Panc1 (cell line): Measurements from ENCODE around the gene EFR3B. TPM values are rescaled to one million over a fixed set of nuclear protein-coding genes. Genes with fewer than 3 reads are reported as not detected.

ENCODE experiments used
- ATAC-seq: fragments of 200-7000 bp; cut with Tn5 transposase; 2 replicates; pipeline ENCODE4 v1.9.1; 2020; ENCODE audit warnings: mild to moderate bottlenecking, moderate library complexity
- BruUV-seq: library from RNA; stranded (reverse); fragments of 400-500 nt; replicated peaks from 2 replicates; lab custom pipeline; 2021; lab: Mats Ljungman, UMichigan
- CTCF ChIA-PET: fragments of 300-600 bp; sonication (Branson Sonifier 250); formaldehyde crosslinking; loops from one replicate; lab custom pipeline; 2022; ENCODE audit warnings: antibody characterized with exemption; lab: Charles Lee
- POLR2A ChIA-PET: fragments of 300-600 bp; sonication (Branson Sonifier 250); formaldehyde crosslinking; loops from one replicate; lab custom pipeline; 2022; ENCODE audit warnings: antibody characterized with exemption; lab: Charles Lee
- DNase-seq: peaks from one replicate; pipeline ENCODE4 v3.0.0-alpha.2; 2010; ENCODE audit warnings: low read depth, low spot score
- H3K27ac ChIP-seq: 2 replicates; pipeline ENCODE4 v1.5.1; 2011; ENCODE audit warnings: mild to moderate bottlenecking, low read length, inconsistent platforms
- H3K27me3 ChIP-seq: fragments of 200-500 bp; sonication (Bioruptor generic); 2 replicates; pipeline ENCODE4 v1.6.0; 2014; ENCODE audit warnings: low read length, inconsistent platforms; ENCODE audit not compliant: control insufficient read depth, insufficient read depth
- H3K36me3 ChIP-seq: fragments of 200-500 bp; sonication (Bioruptor generic); 2 replicates; pipeline ENCODE4 v1.5.1; 2014; ENCODE audit warnings: inconsistent platforms, mild to moderate bottlenecking, low read length, moderate library complexity; ENCODE audit not compliant: control insufficient read depth, insufficient read depth
- H3K4me1 ChIP-seq: 2 replicates; pipeline ENCODE4 v1.5.1; 2011; ENCODE audit warnings: inconsistent platforms, mild to moderate bottlenecking, low read length, moderate library complexity; ENCODE audit not compliant: control insufficient read depth, insufficient read depth
- H3K4me3 ChIP-seq, 2 experiments: 2 replicates each; pipeline ENCODE4 v1.5.1; 2011 to 2012; ENCODE audit warnings: low read depth in 2 of 2, low read length in 2 of 2, mild to moderate bottlenecking in 2 of 2, inconsistent platforms in 1 of 2, moderate library complexity in 1 of 2
- H3K9me3 ChIP-seq: fragments of 200-500 bp; sonication (Bioruptor generic); 2 replicates; pipeline ENCODE4 v1.5.1; 2014; ENCODE audit warnings: low read depth, mild to moderate bottlenecking, inconsistent platforms, low read length, moderate library complexity; ENCODE audit not compliant: control insufficient read depth, insufficient read depth
- CTCF ChIP-seq: fragments of 450-650 bp; IDR thresholded peaks from 2 replicates; pipeline ENCODE4 v1.5.1; 2017; ENCODE audit warnings: mild to moderate bottlenecking
- POLR2AphosphoS5 ChIP-seq: IDR thresholded peaks from 2 replicates; pipeline ENCODE4 v1.6.1; 2012; ENCODE audit warnings: mild to moderate bottlenecking, low read depth, low read length, moderate library complexity
- REST ChIP-seq, 2 experiments: IDR thresholded peaks; 2 replicates each; pipeline ENCODE4 v1.6.1; 2011 to 2012; ENCODE audit warnings: low read depth in 2 of 2, control low read depth in 1 of 2, low read length in 1 of 2, mild to moderate bottlenecking in 1 of 2, moderate library complexity in 1 of 2; ENCODE audit not compliant: insufficient read depth in 1 of 2
- SIN3A ChIP-seq: IDR thresholded peaks from 2 replicates; pipeline ENCODE4 v1.6.1; 2012; ENCODE audit warnings: low read depth, mild to moderate bottlenecking, low read length, moderate library complexity, borderline replicate concordance; ENCODE audit not compliant: insufficient read depth
- TCF7L2 ChIP-seq: IDR thresholded peaks from 2 replicates; pipeline ENCODE4 v1.6.1; 2011; ENCODE audit warnings: mild to moderate bottlenecking, low read depth, low read length, inconsistent platforms
- in situ Hi-C: cut with HindIII; loops from 2 replicates; pipeline ENCODE4 v1.10.0; 2016; ENCODE audit warnings: low sequenced_read_pairs, low pct_unique_long_range_greater_than_20kb
- intact Hi-C: fragments of 100-400 bp; cut with micrococcal nuclease; formaldehyde crosslinking; loops from one replicate; pipeline ENCODE4 v1.10.0; 2022; ENCODE audit not compliant: unreplicated experiment
- total RNA-seq: library from RNA; stranded (reverse); gene quantifications from one replicate; pipeline ENCODE4 v1.2.1, GENCODE V29; 2021; ENCODE audit not compliant: unreplicated experiment

EFR3B gene
- total RNA-seq, 1 experiment from 2014 or later, result 8.9 TPM

- POLR2A ChIA-PET, result no interaction called here
These were observed 9.0 kb upstream of the EFR3B start for GRCh38 chr2:25032901-25033300.

GRCh38 chr2:25034081-25034480, 7.8 kb upstream of the EFR3B start:
- no TSS peak for BruUV-seq
- ATAC-seq, result no peak
- ChIA-PET CTCF (no interaction called here), POLR2A (no interaction called here)
- H3K27me3 ChIP-seq, result no peaks in the 10 kb centered on the region; the same call in 1 of the 2 replicates
- no peak for TF ChIP-seq POLR2AphosphoS5
- no peak for TF ChIP-seq SIN3A
- no peak for TF ChIP-seq CTCF
- H3K36me3 ChIP-seq, result no peaks in the 10 kb centered on the region
- H3K4me3 ChIP-seq, result no peak overlapping the region
- DNase-seq, result no peak
- H3K4me1 ChIP-seq, result no peaks in the 10 kb centered on the region
- intact Hi-C loops (no loop called here), in situ Hi-C loops (no loop called here)
- H3K9me3 ChIP-seq, result no peaks in the 10 kb centered on the region
- H3K27ac ChIP-seq, result no peak overlapping the region

More at GRCh38 chr2:25032901-25033300, 9.0 kb upstream of the EFR3B start:
- intact Hi-C loops, result no loop called here
- TF ChIP-seq SIN3A (no peak), TCF7L2 (no peak), REST (IDR thresholded peaks at IDR 0.05; ENCODE audit: insufficient read depth in 1 of 2, low read depth in 2 of 2, low read length in 1 of 2) (no peak), POLR2AphosphoS5 (no peak), CTCF (no peak)
- Histone ChIP-seq H3K27ac (no peak overlapping the region), H3K36me3 (no peaks in the 10 kb centered on the region), H3K4me1 (no peaks in the 10 kb centered on the region), H3K27me3 (no peaks in the 10 kb centered on the region; the same call in 1 of the 2 replicates), H3K9me3 (no peaks in the 10 kb centered on the region), H3K4me3 (no peak overlapping the region)
- no TSS peak for BruUV-seq
- DNase-seq, result no peak
- CTCF ChIA-PET, result no interaction called here
- no peak for ATAC-seq
- in situ Hi-C loops, result no loop called here
